ENCODE measurements around the gene UNC80. TPM values are rescaled to one million over a fixed set of nuclear protein-coding genes. Genes with fewer than 3 reads are reported as not detected.

UNC80 gene
- total and polyA plus RNA-seq, 2 donors (not counting 1 experiment from before 2014, with no cell fraction given) = not detected

DNA sequence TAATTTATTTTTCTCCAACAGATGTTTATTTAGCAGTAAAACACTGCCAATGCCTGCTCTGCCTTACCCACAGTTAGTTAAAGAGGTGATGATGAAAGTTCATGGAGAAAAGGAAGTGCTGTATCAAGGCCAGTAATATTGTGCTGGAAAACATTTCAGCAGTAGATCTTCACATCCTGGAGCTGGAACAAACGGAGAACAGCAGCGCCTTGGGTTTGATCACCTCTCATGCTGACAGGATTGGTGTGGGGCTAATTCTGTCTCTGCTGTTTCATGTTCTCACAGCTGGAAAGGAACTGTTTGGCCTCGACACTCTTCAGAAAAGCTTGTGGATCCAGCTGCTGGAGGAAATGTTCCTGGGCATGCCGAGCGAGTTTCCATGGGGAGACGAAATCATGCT lies 169.3 kb downstream of the UNC80 start:
- DNase-seq (no peak), ATAC-seq (ENCODE audit: low read depth) (no peak)
- Histone ChIP-seq H3K4me2 (replicated peaks; ENCODE audit: low read depth, low read length, poor library complexity, severe bottlenecking) (no peak overlapping the region), H3K36me3 (replicated peaks in 1 of 2; ENCODE audit: control extremely low read depth in 1 of 2, control insufficient read depth in 1 of 2, extremely low read depth in 1 of 2, insufficient read depth in 2 of 2, low read length in 1 of 2) (no peaks in the 10 kb centered on the region), H3K27ac (ENCODE audit: low read length in 2 of 2) (no peak overlapping the region), H3K9ac (ENCODE audit: low read length) (no peak overlapping the region), H3K79me2 (ENCODE audit: control insufficient read depth, insufficient read depth, low read length) (no peaks in the 10 kb centered on the region), H3K27me3 (replicated peaks in 1 of 4; ENCODE audit: control extremely low read depth in 1 of 4, control insufficient read depth in 3 of 4, insufficient read depth in 4 of 4, low read length in 3 of 4) (no peaks in the 10 kb centered on the region), H3K4me3 (ENCODE audit: control extremely low read depth in 1 of 5, extremely low read depth in 1 of 5, insufficient read depth in 1 of 5, low read depth in 2 of 5, low read length in 4 of 5) (no peak overlapping the region), H4K20me1 (ENCODE audit: control insufficient read depth, insufficient read depth, low read length, poor library complexity, severe bottlenecking) (no peaks in the 10 kb centered on the region), H2AFZ (ENCODE audit: insufficient read depth, low read depth, low read length, poor library complexity, severe bottlenecking) (no peak overlapping the region), H3K4me1 (ENCODE audit: control insufficient read depth in 2 of 2, insufficient read depth in 2 of 2, low read length in 2 of 2) (no peaks in the 10 kb centered on the region), H3K9me3 (ENCODE audit: control extremely low read depth in 1 of 3, control insufficient read depth in 2 of 3, insufficient read depth in 1 of 3, low read length in 2 of 3) (no peaks in the 10 kb centered on the region)
- Mint-ChIP-seq H3K9me3 (ENCODE audit: insufficient read depth) (no peaks in the 10 kb centered on the region), H3K27me3 (peaks cover 8% of the 10 kb centered on the region), H3K4me3 (no peak overlapping the region), H3K4me1 (no peaks in the 10 kb centered on the region), H3K27ac (no peak overlapping the region)
- ChIA-PET POLR2A (no interaction called here), CTCF (interaction anchor here (1.6 kb wide), 1 partner anchor 10 kb away, joined by 3 read pairs; no protein-coding TSS in a partner anchor)
- intact Hi-C loops (cut with micrococcal nuclease) = no loop called here
- TF ChIP-seq, protein P1, sequence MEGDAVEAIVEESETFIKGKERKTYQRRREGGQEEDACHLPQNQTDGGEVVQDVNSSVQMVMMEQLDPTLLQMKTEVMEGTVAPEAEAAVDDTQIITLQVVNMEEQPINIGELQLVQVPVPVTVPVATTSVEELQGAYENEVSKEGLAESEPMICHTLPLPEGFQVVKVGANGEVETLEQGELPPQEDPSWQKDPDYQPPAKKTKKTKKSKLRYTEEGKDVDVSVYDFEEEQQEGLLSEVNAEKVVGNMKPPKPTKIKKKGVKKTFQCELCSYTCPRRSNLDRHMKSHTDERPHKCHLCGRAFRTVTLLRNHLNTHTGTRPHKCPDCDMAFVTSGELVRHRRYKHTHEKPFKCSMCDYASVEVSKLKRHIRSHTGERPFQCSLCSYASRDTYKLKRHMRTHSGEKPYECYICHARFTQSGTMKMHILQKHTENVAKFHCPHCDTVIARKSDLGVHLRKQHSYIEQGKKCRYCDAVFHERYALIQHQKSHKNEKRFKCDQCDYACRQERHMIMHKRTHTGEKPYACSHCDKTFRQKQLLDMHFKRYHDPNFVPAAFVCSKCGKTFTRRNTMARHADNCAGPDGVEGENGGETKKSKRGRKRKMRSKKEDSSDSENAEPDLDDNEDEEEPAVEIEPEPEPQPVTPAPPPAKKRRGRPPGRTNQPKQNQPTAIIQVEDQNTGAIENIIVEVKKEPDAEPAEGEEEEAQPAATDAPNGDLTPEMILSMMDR (IDR thresholded peaks at IDR 0.05) = no peak
- TF ChIP-seq EZH2 (IDR thresholded peaks at IDR 0.05; ENCODE audit: borderline replicate concordance, insufficient read depth, low read depth, low read length, poor library complexity, severe bottlenecking) = no peak
- 89% methylated on average over 6 of the region's 6 CpGs for WGBS (ENCODE audit: insufficient coverage)

DNA sequence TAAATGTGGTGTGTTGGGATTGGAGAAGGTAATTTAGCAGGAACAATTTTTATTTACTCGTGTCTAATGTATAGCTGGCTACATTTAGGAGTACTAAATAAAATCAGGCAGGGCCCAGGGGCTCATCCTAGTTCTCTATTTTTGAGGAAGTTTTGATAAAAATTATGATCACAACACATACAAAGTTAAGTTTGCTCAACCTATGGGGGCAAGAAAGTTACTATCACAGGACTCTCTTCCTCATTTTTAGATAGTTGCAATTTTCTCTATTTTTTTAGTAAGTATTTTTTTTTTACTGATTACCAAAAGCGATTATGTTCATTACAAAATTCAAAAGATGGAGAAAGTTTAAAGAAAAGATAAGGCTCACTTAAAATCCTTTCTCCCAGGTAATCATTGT lies 170.8 kb downstream of the UNC80 start:
- TF ChIP-seq, protein P1 (IDR thresholded peaks at IDR 0.05) = no peak
- TF ChIP-seq EZH2 (IDR thresholded peaks at IDR 0.05; ENCODE audit: borderline replicate concordance, insufficient read depth, low read depth, low read length, poor library complexity, severe bottlenecking) = no peak
- Mint-ChIP-seq H3K9me3 (ENCODE audit: insufficient read depth) (no peaks in the 10 kb centered on the region), H3K4me3 (no peak overlapping the region), H3K4me1 (no peaks in the 10 kb centered on the region), H3K27ac (no peak overlapping the region), H3K27me3 (peaks cover 8% of the 10 kb centered on the region)
- no peak overlapping the region for H3K4me2 ChIP-seq (replicated peaks; ENCODE audit: low read depth, low read length, poor library complexity, severe bottlenecking)
- intact Hi-C loops (cut with micrococcal nuclease) = no loop called here
- no peak overlapping the region for H3K9ac ChIP-seq (ENCODE audit: low read length)
- no peak overlapping the region for H3K27ac ChIP-seq (ENCODE audit: low read length in 2 of 2)
- H2AFZ ChIP-seq (ENCODE audit: insufficient read depth, low read depth, low read length, poor library complexity, severe bottlenecking) = no peak overlapping the region
- no CpG with 5 or more reads among the region's 2 CpGs for WGBS (ENCODE audit: insufficient coverage)
- no peaks in the 10 kb centered on the region for H3K79me2 ChIP-seq (ENCODE audit: control insufficient read depth, insufficient read depth, low read length)
- DNase-seq = no peak
- H4K20me1 ChIP-seq (ENCODE audit: control insufficient read depth, insufficient read depth, low read length, poor library complexity, severe bottlenecking) = no peaks in the 10 kb centered on the region
- ATAC-seq (ENCODE audit: low read depth) = no peak
- POLR2A ChIA-PET = no interaction called here
- no peaks in the 10 kb centered on the region for H3K27me3 ChIP-seq (replicated peaks in 1 of 4; ENCODE audit: control extremely low read depth in 1 of 4, control insufficient read depth in 3 of 4, insufficient read depth in 4 of 4, low read length in 3 of 4)
- no peak overlapping the region for H3K4me3 ChIP-seq (ENCODE audit: control extremely low read depth in 1 of 5, extremely low read depth in 1 of 5, insufficient read depth in 1 of 5, low read depth in 2 of 5, low read length in 4 of 5)
- no peaks in the 10 kb centered on the region for H3K36me3 ChIP-seq (replicated peaks in 1 of 2; ENCODE audit: control extremely low read depth in 1 of 2, control insufficient read depth in 1 of 2, extremely low read depth in 1 of 2, insufficient read depth in 2 of 2, low read length in 1 of 2)
- CTCF ChIA-PET = no interaction called here
- no peaks in the 10 kb centered on the region for H3K9me3 ChIP-seq (ENCODE audit: control extremely low read depth in 1 of 3, control insufficient read depth in 2 of 3, insufficient read depth in 1 of 3, low read length in 2 of 3)
- H3K4me1 ChIP-seq (ENCODE audit: control insufficient read depth in 2 of 2, insufficient read depth in 2 of 2, low read length in 2 of 2) = no peaks in the 10 kb centered on the region

Data from B cell (primary cell).